Lung (tissue), 12 donors: ENCODE results near the gene CYP3A5. TPM values are rescaled to one million over a fixed set of nuclear protein-coding genes. Genes with fewer than 3 reads are reported as not detected.

Experiments
- ATAC-seq: fragments of 200-7000 bp; cut with Tn5 transposase; one replicate; pipeline ENCODE4 v1.9.1; 2020; ENCODE audit warnings: moderate number of reproducible peaks; ENCODE audit not compliant: insufficient read depth, low FRiP score
- DNase-seq, 3 donors: peaks; one replicate each; pipeline ENCODE4 v3.0.0-alpha.2; 2013 to 2017
- H3K27ac ChIP-seq, 2 donors: one replicate each; pipeline ENCODE4 v1.5.1; 2013; ENCODE audit warnings: mild to moderate bottlenecking in 2 of 2, moderate library complexity in 2 of 2, control low read depth in 1 of 2, inconsistent platforms in 1 of 2, low read depth in 1 of 2, low read length in 1 of 2
- H3K27me3 ChIP-seq, 3 donors: one replicate each; pipeline ENCODE4 v1.5.1; 2013; ENCODE audit warnings: low read length in 2 of 3; ENCODE audit not compliant: control insufficient read depth in 3 of 3, insufficient read depth in 3 of 3
- H3K36me3 ChIP-seq, 4 donors: one replicate each; pipeline ENCODE4 v1.5.1; 2013; ENCODE audit warnings: low read length in 4 of 4, mild to moderate bottlenecking in 1 of 4, moderate library complexity in 1 of 4; ENCODE audit not compliant: control insufficient read depth in 4 of 4, insufficient read depth in 4 of 4
- H3K4me1 ChIP-seq, 5 donors: one replicate each; pipeline ENCODE4 v1.5.1; 2013; ENCODE audit warnings: low read length in 5 of 5, mild to moderate bottlenecking in 2 of 5, moderate library complexity in 1 of 5; ENCODE audit not compliant: control insufficient read depth in 5 of 5, insufficient read depth in 5 of 5
- H3K4me3 ChIP-seq: one replicate; pipeline ENCODE4 v1.5.1; 2013; ENCODE audit warnings: mild to moderate bottlenecking, control low read depth, moderate library complexity
- H3K9ac ChIP-seq, 2 donors: one replicate each; pipeline ENCODE4 v1.5.1; 2013; ENCODE audit warnings: low read length in 2 of 2, control low read depth in 1 of 2; ENCODE audit not compliant: insufficient read depth in 1 of 2
- H3K9me3 ChIP-seq, 4 donors: one replicate each; pipeline ENCODE4 v1.5.1; 2013; ENCODE audit warnings: low read length in 3 of 4, mild to moderate bottlenecking in 1 of 4, moderate library complexity in 1 of 4; ENCODE audit not compliant: control insufficient read depth in 4 of 4, insufficient read depth in 3 of 4
- CTCF ChIP-seq: IDR thresholded peaks from 2 replicates; pipeline ENCODE4 v1.5.1; 2012; ENCODE audit warnings: mild to moderate bottlenecking; ENCODE audit errors: control extremely low read depth, extremely low read depth
- WGBS, 2 donors: extraction: QIAGEN DNeasy Blood & Tissue Kit; methylation state at CpG; one replicate each; pipeline ENCODE4 v1.1.7; 2013; 5-methylcytosine and 5-hydroxymethylcytosine counted together
- polyA plus RNA-seq, 2 donors: library from polyadenylated mRNA; stranded (reverse); fragments of 200-250 nt; gene quantifications; one replicate each; pipeline ENCODE4 v1.2.1, GENCODE V29; 2013
- total RNA-seq, 2 donors: library from RNA; depleted of rRNA in 1 of 2; stranded (reverse); fragments of >200 nt in 1 of 2; gene quantifications; one replicate each; pipeline ENCODE4 v1.2.1, GENCODE V29; 2014 to 2021
- donor health status: control.
- donor health status: control.
- donor health status: Bipolar disorder and iron deficiency.
- donor health status: healthy.
- donor health status: DM: yes; HTN: yes; CAD: no.

Gene CYP3A5
- total and polyA plus RNA-seq, 4 donors = 2.2 to 26.3 (median 10.9) TPM

- Histone ChIP-seq H3K27ac (no peak overlapping the region), H3K9ac (no peak overlapping the region), H3K27me3 (no peaks in the 10 kb centered on the region), H3K9me3 (peaks cover 0 to 3% (median 0%) of the 10 kb centered on the region in 4 donors), H3K4me3 (no peak overlapping the region), H3K4me1 (peaks cover 0 to 3% (median 0%) of the 10 kb centered on the region in 5 donors), H3K36me3 (peaks cover 0 to 5% (median 2%) of the 10 kb centered on the region in 4 donors)
- DNase-seq (no peak), ATAC-seq (no peak)
- no peak for TF ChIP-seq CTCF
- whole genome bisulfite sequencing, 2 donors = 94 to 97% methylated on average over 2 of the region's 2 CpGs
Measured at GRCh38 chr7:99652671-99653070, 27.1 kb downstream of the CYP3A5 start.

- TF ChIP-seq CTCF = no peak
- ATAC-seq (no peak), DNase-seq (no peak)
- Histone ChIP-seq H3K9ac (no peak overlapping the region), H3K4me1 (peaks cover 0 to 3% (median 0%) of the 10 kb centered on the region in 5 donors), H3K36me3 (peaks cover 0 to 5% (median 2%) of the 10 kb centered on the region in 4 donors), H3K27ac (no peak overlapping the region), H3K27me3 (no peaks in the 10 kb centered on the region), H3K4me3 (no peak overlapping the region), H3K9me3 (peaks cover 0 to 3% (median 0%) of the 10 kb centered on the region in 4 donors)
- 94 to 97% methylated on average over 2 of the region's 2 CpGs for WGBS, 2 donors
Measured at GRCh38 chr7:99651290-99651689, 28.5 kb downstream of the CYP3A5 start.

GRCh38 chr7:99648843-99649242, 31.0 kb downstream of the CYP3A5 start:
- peaks cover 0 to 6% (median 2%) of the 10 kb centered on the region in 4 donors for H3K36me3 ChIP-seq
- H3K9me3 ChIP-seq = peaks cover 0 to 3% (median 0%) of the 10 kb centered on the region in 4 donors
- DNase-seq (no peak), ATAC-seq (no peak)
- no peak for TF ChIP-seq CTCF
- H3K4me3 ChIP-seq = no peak overlapping the region
- WGBS, 2 donors = 86 to 98% methylated on average over 2 of the region's 2 CpGs
- no peak overlapping the region for H3K27ac ChIP-seq
- no peak overlapping the region for H3K9ac ChIP-seq
- H3K4me1 ChIP-seq = peaks cover 0 to 3% (median 0%) of the 10 kb centered on the region in 5 donors
- no peaks in the 10 kb centered on the region for H3K27me3 ChIP-seq

GRCh38 chr7:99645590-99645989, 34.2 kb downstream of the CYP3A5 start:
- Histone ChIP-seq H3K27me3 (no peaks in the 10 kb centered on the region), H3K4me1 (peaks cover 0 to 3% (median 0%) of the 10 kb centered on the region in 5 donors), H3K9me3 (no peaks in the 10 kb centered on the region), H3K4me3 (no peak overlapping the region), H3K27ac (no peak overlapping the region), H3K9ac (no peak overlapping the region), H3K36me3 (peaks cover 0 to 8% (median 3%) of the 10 kb centered on the region in 4 donors)
- 93% methylated on average over 1 of the region's 1 CpG for WGBS, 2 donors
- no peak for TF ChIP-seq CTCF
- DNase-seq (no peak), ATAC-seq (no peak)
